Mesendoderm (in vitro differentiated cells): ENCODE results near the gene ALOX15B.

Source experiments
- DNase-seq: peaks from one replicate; pipeline ENCODE4 v3.0.0; 2013
- H2AK5ac ChIP-seq: 2 replicates; pipeline ENCODE4 v1.6.1; 2013; ENCODE audit warnings: low read length, inconsistent platforms
- H2BK120ac ChIP-seq: 2 replicates; pipeline ENCODE4 v1.6.1; 2013; ENCODE audit warnings: low read depth, mild to moderate bottlenecking, low read length, moderate library complexity, mixed read lengths
- H2BK15ac ChIP-seq: replicated peaks from 2 replicates; pipeline ENCODE4 v1.6.1; 2013; ENCODE audit warnings: low read depth, mild to moderate bottlenecking, moderate library complexity
- H2BK5ac ChIP-seq: 2 replicates; pipeline ENCODE4 v1.6.1; 2013; ENCODE audit warnings: low read length, inconsistent platforms
- H3K18ac ChIP-seq: 2 replicates; pipeline ENCODE4 v1.6.1; 2013; ENCODE audit warnings: mild to moderate bottlenecking, low read length, mixed read lengths
- H3K23ac ChIP-seq: one replicate; pipeline ENCODE4 v1.6.1; 2013; ENCODE audit warnings: low read length
- H3K27ac ChIP-seq: 2 replicates; pipeline ENCODE4 v1.5.1; 2013; ENCODE audit warnings: low read depth, mild to moderate bottlenecking, inconsistent platforms, low read length, moderate library complexity
- H3K27me3 ChIP-seq: 2 replicates; pipeline ENCODE4 v1.6.1; 2013; ENCODE audit warnings: low read length, control low read depth, mild to moderate bottlenecking, inconsistent platforms; ENCODE audit not compliant: insufficient read depth, poor library complexity
- H3K36me3 ChIP-seq: 2 replicates; pipeline ENCODE4 v1.6.1; 2013; ENCODE audit warnings: low read length, inconsistent platforms; ENCODE audit not compliant: control insufficient read depth, insufficient read depth
- H3K4ac ChIP-seq: one replicate; pipeline ENCODE4 v1.6.1; 2013; ENCODE audit warnings: low read depth, mild to moderate bottlenecking, low read length, moderate library complexity
- H3K4me1 ChIP-seq: 2 replicates; pipeline ENCODE4 v1.6.1; 2013; ENCODE audit warnings: low read depth, low read length, inconsistent platforms; ENCODE audit not compliant: control insufficient read depth
- H3K4me2 ChIP-seq: 2 replicates; pipeline ENCODE4 v1.6.1; 2013; ENCODE audit warnings: low read length
- H3K4me3 ChIP-seq: 2 replicates; pipeline ENCODE4 v1.5.1; 2013; ENCODE audit warnings: mild to moderate bottlenecking, low read length
- H3K56ac ChIP-seq: one replicate; pipeline ENCODE4 v1.6.1; 2013; ENCODE audit warnings: low read length
- H3K79me1 ChIP-seq: 2 replicates; pipeline ENCODE4 v1.6.1; 2013; ENCODE audit warnings: low read length, inconsistent platforms
- H3K79me2 ChIP-seq: 2 replicates; pipeline ENCODE4 v1.6.1; 2013; ENCODE audit warnings: mild to moderate bottlenecking, low read length; ENCODE audit not compliant: control insufficient read depth, insufficient read depth
- H3K9ac ChIP-seq: 2 replicates; pipeline ENCODE4 v1.6.1; 2013; ENCODE audit warnings: low read length, inconsistent platforms
- H4K5ac ChIP-seq: one replicate; pipeline ENCODE4 v1.6.1; 2013; ENCODE audit warnings: low read length
- H4K8ac ChIP-seq: one replicate; pipeline ENCODE4 v1.6.1; 2013; ENCODE audit warnings: low read depth, mild to moderate bottlenecking, control low read depth, low read length, moderate library complexity
- WGBS: extraction: QIAGEN DNeasy Blood & Tissue Kit; methylation state at CpG from one replicate; pipeline ENCODE4 v1.1.7; 2013; ENCODE audit warnings: low lambda C conversion rate, missing lambda C conversion rate; ENCODE audit not compliant: insufficient coverage; ENCODE audit errors: extremely low coverage; 5-methylcytosine and 5-hydroxymethylcytosine counted together

The ALOX15B gene

GRCh38 chr17:8055851-8056231 lies 17.0 kb downstream of the ALOX15B start:
- no peaks in the 10 kb centered on the region for H3K27me3 ChIP-seq
- no peaks in the 10 kb centered on the region for H3K4me1 ChIP-seq
- H2BK5ac ChIP-seq, result no peak overlapping the region
- no peaks in the 10 kb centered on the region for H3K79me2 ChIP-seq
- H3K27ac ChIP-seq, result no peak overlapping the region
- no peaks in the 10 kb centered on the region for H3K36me3 ChIP-seq
- no peak overlapping the region for H2BK120ac ChIP-seq
- DNase-seq, result no peak
- no CpG with 5 or more reads among the region's 3 CpGs for WGBS
- H4K8ac ChIP-seq, result no peak overlapping the region
- no peak overlapping the region for H3K9ac ChIP-seq
- no peak overlapping the region for H3K4ac ChIP-seq
- no peaks in the 10 kb centered on the region for H3K79me1 ChIP-seq
- no peak overlapping the region for H3K4me3 ChIP-seq
- no peak overlapping the region for H3K18ac ChIP-seq
- H2AK5ac ChIP-seq, result no peak overlapping the region
- no peak overlapping the region for H3K4me2 ChIP-seq
- H4K5ac ChIP-seq, result no peak overlapping the region
- no peak overlapping the region for H2BK15ac ChIP-seq
- H3K23ac ChIP-seq, result no peak overlapping the region
- no peak overlapping the region for H3K56ac ChIP-seq

GRCh38 chr17:8056232-8056975 lies 17.5 kb downstream of the ALOX15B start:
- Histone ChIP-seq H2AK5ac (no peak overlapping the region), H3K23ac (no peak overlapping the region), H3K4me2 (no peak overlapping the region), H2BK5ac (no peak overlapping the region), H3K56ac (no peak overlapping the region), H3K27ac (no peak overlapping the region), H4K5ac (no peak overlapping the region), H2BK120ac (no peak overlapping the region), H3K79me2 (no peaks in the 10 kb centered on the region), H3K36me3 (no peaks in the 10 kb centered on the region), H2BK15ac (no peak overlapping the region), H3K4ac (no peak overlapping the region), H4K8ac (no peak overlapping the region), H3K4me1 (no peaks in the 10 kb centered on the region), H3K9ac (no peak overlapping the region), H3K4me3 (no peak overlapping the region), H3K18ac (no peak overlapping the region), H3K79me1 (no peaks in the 10 kb centered on the region), H3K27me3 (no peaks in the 10 kb centered on the region)
- no CpG with 5 or more reads among the region's 14 CpGs for WGBS
- no peak for DNase-seq

- H2BK5ac ChIP-seq, result no peak overlapping the region
- H3K4me2 ChIP-seq, result no peak overlapping the region
- no peak overlapping the region for H3K56ac ChIP-seq
- DNase-seq, result no peak
- no peak overlapping the region for H2AK5ac ChIP-seq
- no CpG with 5 or more reads among the region's 17 CpGs for WGBS
- H3K4me1 ChIP-seq, result no peaks in the 10 kb centered on the region
- H2BK120ac ChIP-seq, result no peak overlapping the region
- H3K4ac ChIP-seq, result no peak overlapping the region
- no peak overlapping the region for H3K27ac ChIP-seq
- no peak overlapping the region for H2BK15ac ChIP-seq
- no peak overlapping the region for H4K8ac ChIP-seq
- no peak overlapping the region for H3K4me3 ChIP-seq
- no peak overlapping the region for H4K5ac ChIP-seq
- H3K27me3 ChIP-seq, result no peaks in the 10 kb centered on the region
- no peaks in the 10 kb centered on the region for H3K79me2 ChIP-seq
- no peak overlapping the region for H3K23ac ChIP-seq
- no peak overlapping the region for H3K9ac ChIP-seq
- H3K79me1 ChIP-seq, result no peaks in the 10 kb centered on the region
- no peaks in the 10 kb centered on the region for H3K36me3 ChIP-seq
- no peak overlapping the region for H3K18ac ChIP-seq
Measured at GRCh38 chr17:8056976-8057625, 18.2 kb downstream of the ALOX15B start.

- H3K27ac ChIP-seq, result no peak overlapping the region
- H4K5ac ChIP-seq, result no peak overlapping the region
- H3K56ac ChIP-seq, result no peak overlapping the region
- no peaks in the 10 kb centered on the region for H3K79me1 ChIP-seq
- no peak overlapping the region for H2AK5ac ChIP-seq
- DNase-seq, result peak; percentile 90
- H3K4me3 ChIP-seq, result no peak overlapping the region
- H3K4me1 ChIP-seq, result peaks cover 2% of the 10 kb centered on the region
- H4K8ac ChIP-seq, result no peak overlapping the region
- no peaks in the 10 kb centered on the region for H3K36me3 ChIP-seq
- no peak overlapping the region for H2BK120ac ChIP-seq
- H2BK5ac ChIP-seq, result no peak overlapping the region
- no peak overlapping the region for H2BK15ac ChIP-seq
- no peak overlapping the region for H3K4ac ChIP-seq
- no peak overlapping the region for H3K18ac ChIP-seq
- H3K27me3 ChIP-seq, result no peaks in the 10 kb centered on the region
- no peak overlapping the region for H3K4me2 ChIP-seq
- H3K79me2 ChIP-seq, result no peaks in the 10 kb centered on the region
- H3K23ac ChIP-seq, result no peak overlapping the region
- no peak overlapping the region for H3K9ac ChIP-seq
- WGBS, result no CpG with 5 or more reads among the region's 14 CpGs
Measured at GRCh38 chr17:8057691-8058114, 18.8 kb downstream of the ALOX15B start.

GRCh38 chr17:8059131-8059530 lies 20.3 kb downstream of the ALOX15B start:
- H3K79me2 ChIP-seq, result no peaks in the 10 kb centered on the region
- H2BK120ac ChIP-seq, result no peak overlapping the region
- WGBS, result no CpG with 5 or more reads among the region's 7 CpGs
- DNase-seq, result no peak
- H3K18ac ChIP-seq, result no peak overlapping the region
- H3K27me3 ChIP-seq, result peaks cover 5% of the 10 kb centered on the region
- peaks cover 4% of the 10 kb centered on the region for H3K4me1 ChIP-seq
- no peaks in the 10 kb centered on the region for H3K79me1 ChIP-seq
- H2AK5ac ChIP-seq, result no peak overlapping the region
- H4K8ac ChIP-seq, result no peak overlapping the region
- no peaks in the 10 kb centered on the region for H3K36me3 ChIP-seq
- H3K4me3 ChIP-seq, result no peak overlapping the region
- no peak overlapping the region for H3K9ac ChIP-seq
- no peak overlapping the region for H3K56ac ChIP-seq
- H3K4me2 ChIP-seq, result no peak overlapping the region
- H3K27ac ChIP-seq, result no peak overlapping the region
- H3K4ac ChIP-seq, result no peak overlapping the region
- H3K23ac ChIP-seq, result no peak overlapping the region
- no peak overlapping the region for H2BK15ac ChIP-seq
- no peak overlapping the region for H4K5ac ChIP-seq
- no peak overlapping the region for H2BK5ac ChIP-seq
